HL-60/S4 treated with retinoic acid at 250 ng/mL for 4 days and 3 days (cell line): Measurements from ENCODE around the gene DTX1.

Experiments used
- in situ Hi-C: fragments of 300-500 bp; cut with MboI; formaldehyde crosslinking; loops from 2 replicates; pipeline ENCODE4 v1.7.0; 2022; ENCODE audit warnings: low sequenced_read_pairs

The DTX1 gene

DNA sequence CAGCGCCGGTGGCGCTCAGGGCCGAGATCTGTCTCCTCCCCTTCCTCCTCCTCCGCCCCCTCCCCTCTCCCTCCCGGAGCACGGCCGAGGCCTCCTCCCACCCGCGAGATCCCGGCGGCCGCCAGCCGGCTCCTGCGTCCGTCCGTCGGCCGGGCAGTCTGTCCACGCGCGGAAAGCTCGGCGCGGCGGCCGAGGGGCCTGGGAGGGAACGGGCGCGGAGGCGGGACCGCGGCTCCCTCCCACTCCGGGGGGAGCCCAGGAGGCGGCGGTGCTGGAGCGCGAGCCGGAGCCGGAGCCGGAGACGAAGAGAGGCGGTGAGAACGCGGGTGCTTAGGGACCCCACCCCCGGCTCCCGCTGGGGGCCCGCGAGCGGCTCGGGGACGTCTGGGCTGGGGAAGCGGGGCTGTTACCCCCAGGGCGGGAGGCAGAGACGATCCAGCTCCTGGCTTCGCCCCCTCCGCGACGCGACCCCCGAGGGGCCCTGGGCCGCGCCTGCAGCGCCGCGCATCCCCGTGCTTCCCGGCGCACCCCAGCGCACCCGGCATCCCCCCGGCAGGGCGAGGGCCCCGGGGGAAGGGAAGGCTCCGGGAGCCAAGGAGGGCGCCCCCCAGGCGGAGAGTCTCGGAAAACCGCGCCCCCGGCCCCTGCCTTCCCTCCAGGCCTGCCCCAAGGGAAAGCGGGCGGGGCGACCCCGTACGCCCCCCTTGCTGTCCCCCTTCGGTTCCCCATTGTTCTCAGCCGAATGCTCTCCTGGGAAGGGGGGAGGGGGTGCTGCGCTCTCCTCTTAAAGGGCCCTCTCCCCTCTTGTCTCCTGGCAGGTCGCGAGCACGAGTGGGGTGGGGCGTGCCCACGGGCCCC, at the start of gene DTX1:
Gene DTX1 (plus strand): TSS at position 100 of the 858 bp plus-strand sequence. CDS start 1,463 bp downstream, outside the sequence.
- in situ Hi-C loops, result no loop called here

GRCh38 chr12:113007166-113007565, 49.4 kb upstream of the DTX1 start:
- in situ Hi-C loops, result no loop called here

GRCh38 chr12:113010701-113011100, 45.8 kb upstream of the DTX1 start:
- in situ Hi-C loops, result no loop called here

- in situ Hi-C loops, result no loop called here
Observed at GRCh38 chr12:113014565-113014964, 42.0 kb upstream of the DTX1 start.

DNA sequence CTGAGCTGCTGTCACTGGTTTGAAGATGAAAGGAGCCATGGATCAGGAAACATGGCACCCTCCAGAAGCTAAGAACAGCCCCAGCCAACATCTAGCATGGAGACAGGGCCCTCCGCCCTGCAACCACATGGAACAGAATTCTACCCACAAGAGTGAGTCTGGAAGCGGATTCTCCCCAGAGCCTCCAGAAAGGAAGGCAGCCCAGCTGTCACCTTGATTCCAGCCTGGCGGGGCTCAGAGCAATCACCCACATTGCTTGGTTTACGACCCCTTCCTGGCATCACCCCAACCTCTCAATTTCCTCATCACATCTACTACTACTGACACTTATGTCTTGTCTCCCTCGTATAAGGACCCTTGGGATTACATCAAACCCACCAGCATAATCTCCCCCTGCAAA, 39.7 kb upstream of the DTX1 start:
- in situ Hi-C loops, result no loop called here

DNA sequence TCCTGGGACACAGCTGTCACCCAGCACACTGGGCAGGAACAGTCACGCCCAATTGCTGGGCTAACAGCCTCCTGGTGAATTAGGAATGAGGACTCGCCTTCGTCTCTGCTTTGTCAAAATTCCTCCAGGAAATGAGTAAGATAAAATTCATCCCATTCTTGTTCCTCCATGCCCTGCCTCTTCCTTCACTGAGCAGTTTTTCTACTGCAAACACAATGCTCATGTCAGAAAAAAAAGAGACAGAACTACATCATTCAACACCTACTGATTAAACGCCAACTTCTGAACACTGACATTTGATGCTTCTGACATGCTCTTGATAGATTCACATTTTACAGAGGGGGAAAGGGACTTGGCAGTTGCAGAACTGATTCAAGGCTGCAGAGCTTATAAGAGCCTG, 37.5 kb upstream of the DTX1 start:
- in situ Hi-C loops, result no loop called here

DNA sequence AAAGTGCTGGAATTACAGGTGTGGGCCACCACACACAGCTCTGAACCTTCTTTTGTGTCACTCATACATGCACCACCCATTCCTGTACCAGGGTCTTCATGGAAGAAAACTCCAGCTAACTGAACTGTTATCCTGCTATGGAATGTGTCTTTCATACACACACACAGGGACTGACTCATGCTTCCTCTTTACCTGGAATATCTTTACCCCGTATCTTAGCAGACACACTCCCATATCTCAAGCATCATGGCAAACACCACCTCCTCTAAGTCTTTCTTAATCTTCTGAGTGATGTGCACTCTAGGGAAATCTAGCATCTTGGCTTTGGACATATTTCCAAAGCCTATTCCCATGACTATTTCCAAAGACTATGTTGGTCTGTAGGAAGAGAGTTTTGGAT, 35.0 kb upstream of the DTX1 start:
- in situ Hi-C loops, result no loop called here

DNA sequence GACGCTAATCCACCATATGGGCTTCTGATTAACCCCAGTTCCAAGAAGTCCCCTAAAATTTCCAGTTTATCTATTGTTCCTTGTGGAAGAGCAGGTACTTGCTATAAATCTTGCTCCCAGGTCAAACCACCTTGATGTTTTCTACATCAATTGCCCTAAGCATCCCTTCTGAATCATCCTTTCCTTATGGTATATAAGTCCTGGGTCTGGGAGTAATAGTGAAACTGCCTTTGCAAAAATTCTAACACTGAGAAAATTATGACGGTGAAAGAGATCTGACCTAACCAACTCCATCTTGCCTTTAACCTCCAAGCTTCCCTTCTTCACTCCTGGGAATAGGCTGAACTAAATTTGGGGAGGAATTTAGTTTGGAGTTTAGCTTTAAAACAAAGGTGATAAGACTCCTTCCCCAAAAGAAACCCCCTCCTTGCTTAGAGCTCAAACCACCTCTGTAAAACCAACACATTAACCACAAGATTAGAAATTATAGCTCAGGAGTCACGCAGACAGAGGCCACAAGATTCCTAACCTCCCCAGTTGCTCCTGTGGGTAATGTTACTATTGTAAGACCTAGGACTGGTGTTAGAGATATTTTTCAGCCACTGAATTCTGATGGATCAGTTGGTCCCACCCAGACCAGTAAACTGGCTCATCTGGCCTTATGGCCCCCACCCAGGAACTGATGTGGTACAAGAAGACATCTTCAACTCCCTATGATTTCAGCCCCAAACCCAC, 33.8 kb upstream of the DTX1 start:
- in situ Hi-C loops, result no loop called here

GRCh38 chr12:113027726-113028125, 28.8 kb upstream of the DTX1 start:
- in situ Hi-C loops, result no loop called here

DNA sequence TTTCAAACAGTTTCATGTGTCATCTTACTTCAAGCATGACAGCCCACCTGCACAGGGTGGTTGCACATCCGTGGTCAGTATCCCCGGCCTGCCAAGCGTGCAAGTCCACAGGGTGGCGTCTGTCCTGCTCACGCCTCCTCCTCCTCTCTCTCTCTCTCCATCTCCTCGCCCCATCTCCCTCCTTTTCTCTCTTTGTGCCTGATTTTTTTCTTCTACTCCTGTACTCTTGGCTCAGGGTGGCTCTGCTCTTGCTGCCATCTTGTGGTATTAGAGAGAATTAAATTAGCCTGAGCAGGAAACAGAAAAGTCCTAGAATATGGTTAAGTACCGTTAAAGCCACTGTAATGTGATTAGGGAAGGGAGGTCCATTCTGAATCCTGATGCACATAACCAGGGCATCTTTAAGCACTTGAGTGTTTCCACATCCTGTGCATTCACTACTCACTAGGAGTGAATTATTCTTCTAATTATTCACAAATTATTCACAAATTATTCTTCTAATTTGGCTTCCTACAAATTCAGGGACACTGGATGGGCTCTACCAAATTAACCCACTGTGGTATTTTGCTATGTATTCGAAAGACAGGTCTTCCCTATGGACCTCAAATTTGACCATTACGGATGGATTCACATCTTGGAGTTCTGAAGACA, 25.5 kb upstream of the DTX1 start:
- in situ Hi-C loops, result no loop called here

GRCh38 chr12:113039911-113040445, 16.6 kb upstream of the DTX1 start:
- in situ Hi-C loops, result no loop called here

- in situ Hi-C loops, result no loop called here
Observed at GRCh38 chr12:113040722-113041171, 15.8 kb upstream of the DTX1 start.

GRCh38 chr12:113041560-113041959, 15.0 kb upstream of the DTX1 start:
- in situ Hi-C loops, result no loop called here

DNA sequence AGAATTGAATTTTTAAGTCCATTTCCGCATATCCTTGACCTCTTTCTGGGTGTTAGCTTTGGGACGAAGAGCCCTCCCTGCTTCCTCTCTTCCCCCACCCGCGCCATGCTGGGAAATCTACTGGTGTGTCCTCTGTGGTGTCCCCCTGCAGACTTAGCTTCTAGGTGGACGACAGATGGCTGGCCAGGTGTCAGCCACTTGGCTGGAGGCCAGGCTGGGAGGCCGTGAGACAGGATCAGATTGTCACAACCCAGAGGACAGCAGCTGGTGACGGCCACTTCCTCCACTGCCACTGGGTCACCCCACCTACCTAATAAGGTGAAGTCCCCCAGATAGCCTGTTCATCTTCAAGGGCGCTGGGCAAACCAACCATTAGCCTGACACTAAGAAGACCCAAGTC, 13.3 kb upstream of the DTX1 start:
- in situ Hi-C loops, result no loop called here

DNA sequence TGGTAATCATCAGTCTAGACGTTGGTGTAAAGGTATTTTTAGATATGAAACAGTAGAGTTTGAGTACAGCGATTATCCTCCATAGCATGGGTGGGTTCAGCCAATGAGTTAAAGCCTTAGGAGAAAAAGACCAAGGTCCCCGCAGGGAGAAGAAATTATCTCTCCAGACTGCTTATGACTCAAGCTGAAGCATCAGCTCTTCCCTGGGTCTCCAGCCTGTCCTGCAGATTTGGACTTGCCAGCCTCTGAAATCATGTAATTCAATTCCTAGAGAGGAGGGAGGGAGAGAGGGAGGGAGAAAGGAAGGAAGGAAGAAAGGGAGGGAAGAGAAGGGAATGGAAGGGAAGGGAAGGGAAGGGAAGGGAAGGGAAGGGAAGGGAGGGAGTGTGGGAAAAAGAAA, 12.0 kb upstream of the DTX1 start:
- in situ Hi-C loops, result no loop called here

- in situ Hi-C loops, result loop anchor here (5.0 kb wide), 1 partner anchor 104 kb away; no protein-coding TSS in a partner anchor
Observed at GRCh38 chr12:113048716-113049127, 7.8 kb upstream of the DTX1 start.

DNA sequence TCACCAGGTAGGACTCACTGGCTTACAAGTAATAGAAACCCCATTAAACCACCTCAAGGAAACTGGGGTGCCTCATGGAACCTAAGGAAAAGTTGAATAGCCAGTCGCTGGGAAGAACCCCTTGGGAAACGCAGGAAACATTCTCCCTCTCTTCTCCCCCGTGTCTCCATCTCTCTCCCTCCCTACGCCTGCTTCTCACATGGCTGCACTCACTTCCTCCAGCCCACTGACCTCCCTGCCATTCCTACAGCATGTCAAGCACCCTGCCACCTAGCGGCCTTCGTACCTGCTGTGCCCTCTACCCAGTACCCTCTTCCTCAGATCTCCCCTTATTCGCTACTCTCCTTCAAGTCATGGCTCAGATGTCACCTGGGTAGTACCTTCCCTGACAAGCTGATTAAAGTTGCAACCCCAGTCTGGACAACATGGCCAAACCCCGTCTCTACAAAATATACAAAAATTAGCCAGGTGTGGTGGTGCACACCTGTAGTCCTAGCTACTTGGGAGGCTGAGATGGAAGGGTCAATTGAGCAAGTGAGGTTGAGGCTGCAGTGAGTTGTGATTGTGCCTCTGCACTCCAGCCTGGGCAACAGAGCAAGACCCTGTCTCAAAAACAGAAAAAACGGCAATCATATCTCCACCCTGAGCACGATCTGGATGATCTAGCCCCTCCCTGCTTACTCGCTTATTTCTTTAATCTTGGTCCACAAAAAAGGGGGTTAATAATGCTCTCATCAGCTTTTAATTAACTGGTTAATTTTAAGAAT, 6.4 kb upstream of the DTX1 start:
- in situ Hi-C loops, result loop anchor here (5.0 kb wide), 1 partner anchor 102 kb away; no protein-coding TSS in a partner anchor

DNA sequence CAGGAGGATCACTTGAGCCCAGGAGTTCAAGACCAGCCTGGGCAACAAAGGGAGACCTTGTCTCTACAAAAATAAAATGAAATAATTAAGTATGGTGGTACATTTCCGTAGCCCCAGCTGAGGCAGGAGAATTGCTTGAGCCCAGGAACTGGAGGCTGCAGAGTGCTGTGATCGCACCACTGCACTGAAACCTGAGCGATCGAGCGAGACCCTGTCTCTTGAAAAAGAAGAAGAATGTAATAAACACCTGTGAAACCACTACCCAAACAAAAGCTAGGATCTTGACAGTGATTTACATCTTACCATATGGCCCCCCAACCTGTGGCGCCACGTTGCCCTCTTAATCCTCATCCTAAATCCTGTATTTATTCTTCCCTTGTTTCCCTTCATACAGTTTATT, 5.7 kb upstream of the DTX1 start:
- in situ Hi-C loops, result no loop called here

GRCh38 chr12:113051759-113052158, 4.8 kb upstream of the DTX1 start:
- in situ Hi-C loops, result no loop called here

DNA sequence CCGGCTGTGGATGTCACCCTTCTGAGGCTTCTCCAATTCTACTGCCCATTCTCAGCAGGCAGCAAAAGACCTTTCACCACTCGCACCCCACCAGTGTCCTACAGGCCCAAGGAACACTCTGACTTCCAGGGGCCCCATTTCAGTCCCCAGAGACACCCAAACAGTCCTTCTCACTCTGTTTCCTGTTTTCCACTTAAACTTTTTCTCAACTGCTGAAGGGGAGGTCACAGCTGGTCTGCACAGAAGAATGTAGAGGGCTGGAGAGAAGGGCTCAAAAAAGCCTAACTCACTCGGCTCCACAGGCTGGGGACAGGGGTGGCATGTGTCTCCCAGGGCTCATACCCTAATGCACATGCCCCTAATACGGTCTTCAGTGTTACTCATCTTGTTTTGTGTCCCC, 4.2 kb upstream of the DTX1 start:
- in situ Hi-C loops, result no loop called here
